ENCODE results near the gene NELL2. TPM values are rescaled to one million over a fixed set of nuclear protein-coding genes. Genes with fewer than 3 reads are reported as not detected.
A peak's percentile ranks its signal among the peaks of the same experiment; 100 is the strongest.

The NELL2 gene
- total and polyA plus RNA-seq, 4 donors: 103 to 241 (median 127) TPM

GRCh38 chr12:44654646-44655639 lies 221.2 kb downstream of the NELL2 start:
- no peak overlapping the region for H3K4me3 ChIP-seq (ENCODE audit: low read depth, low read length)

DNA sequence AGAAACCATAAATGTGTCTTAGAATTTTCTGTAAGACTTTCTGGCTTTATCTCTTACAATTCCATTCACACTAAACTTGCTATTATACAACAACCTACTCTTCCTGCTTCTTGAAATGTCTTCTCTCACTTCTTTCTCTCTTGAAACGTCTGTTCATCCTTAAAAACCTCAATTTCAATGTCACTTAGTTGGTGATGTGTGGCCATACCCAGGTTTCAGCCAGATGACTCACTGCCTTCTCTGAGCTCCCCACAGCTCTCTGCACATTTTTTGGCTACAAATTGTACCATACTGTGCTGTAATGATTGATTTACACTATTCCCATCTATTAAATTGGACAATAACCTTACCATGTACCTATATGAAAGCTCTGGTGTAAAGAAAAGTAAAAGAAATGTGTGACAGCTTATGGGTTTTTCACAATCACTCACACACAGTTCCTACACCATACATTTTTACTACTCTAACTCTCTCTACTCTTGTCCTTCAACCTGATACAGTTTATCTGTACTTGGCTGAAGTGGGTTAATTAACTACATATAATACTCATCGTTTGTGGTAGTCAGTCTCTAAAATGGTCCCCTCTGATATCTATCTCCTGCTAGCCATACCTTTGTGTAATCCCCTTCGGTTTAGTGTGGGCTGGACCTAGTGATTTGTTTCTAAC lies 222.1 kb downstream of the NELL2 start:
- H3K4me1 ChIP-seq (ENCODE audit: control insufficient read depth, insufficient read depth, low read length): no peaks in the 10 kb centered on the region
- no peaks in the 10 kb centered on the region for H3K27me3 ChIP-seq (ENCODE audit: control insufficient read depth, insufficient read depth, low read length)
- H3K4me3 ChIP-seq (ENCODE audit: low read depth, low read length): no peak overlapping the region
- peak in 1 of 6 donors; percentile 15 for DNase-seq (ENCODE audit: low read depth in 4 of 6, low spot score in 6 of 6)
- H3K9me3 ChIP-seq (ENCODE audit: control insufficient read depth, insufficient read depth, low read length): no peaks in the 10 kb centered on the region
- H3K36me3 ChIP-seq (ENCODE audit: control insufficient read depth, insufficient read depth, low read length): no peaks in the 10 kb centered on the region
- WGBS (ENCODE audit: insufficient coverage): 69% methylated on average over 2 of the region's 3 CpGs
- no peak overlapping the region for H3K27ac ChIP-seq (ENCODE audit: low read depth, low read length)

More at GRCh38 chr12:44654646-44655639, 221.2 kb downstream of the NELL2 start:
- Histone ChIP-seq H3K9me3 (ENCODE audit: control insufficient read depth, insufficient read depth, low read length) (no peaks in the 10 kb centered on the region), H3K4me1 (ENCODE audit: control insufficient read depth, insufficient read depth, low read length) (no peaks in the 10 kb centered on the region), H3K27me3 (ENCODE audit: control insufficient read depth, insufficient read depth, low read length) (no peaks in the 10 kb centered on the region), H3K27ac (ENCODE audit: low read depth, low read length) (no peak overlapping the region), H3K36me3 (ENCODE audit: control insufficient read depth, insufficient read depth, low read length) (no peaks in the 10 kb centered on the region)
- WGBS (ENCODE audit: insufficient coverage): 72% methylated on average over 6 of the region's 12 CpGs
- DNase-seq (ENCODE audit: low read depth in 4 of 6, low spot score in 6 of 6): peak in 2 of 6 donors; percentile 64 to 92

- no peaks in the 10 kb centered on the region for H3K9me3 ChIP-seq (ENCODE audit: control insufficient read depth, insufficient read depth, low read length)
- H3K27me3 ChIP-seq (ENCODE audit: control insufficient read depth, insufficient read depth, low read length): no peaks in the 10 kb centered on the region
- no peaks in the 10 kb centered on the region for H3K36me3 ChIP-seq (ENCODE audit: control insufficient read depth, insufficient read depth, low read length)
- no peak overlapping the region for H3K27ac ChIP-seq (ENCODE audit: low read depth, low read length)
- H3K4me1 ChIP-seq (ENCODE audit: control insufficient read depth, insufficient read depth, low read length): no peaks in the 10 kb centered on the region
- peak in 1 of 6 donors; percentile 39 for DNase-seq (ENCODE audit: low read depth in 4 of 6, low spot score in 6 of 6)
- 67% methylated on average over 1 of the region's 2 CpGs for WGBS (ENCODE audit: insufficient coverage)
- no peak overlapping the region for H3K4me3 ChIP-seq (ENCODE audit: low read depth, low read length)
Measured at GRCh38 chr12:44649693-44650092, 226.4 kb downstream of the NELL2 start.

- no peaks in the 10 kb centered on the region for H3K9me3 ChIP-seq (ENCODE audit: control insufficient read depth, insufficient read depth, low read length)
- no peaks in the 10 kb centered on the region for H3K36me3 ChIP-seq (ENCODE audit: control insufficient read depth, insufficient read depth, low read length)
- H3K27me3 ChIP-seq (ENCODE audit: control insufficient read depth, insufficient read depth, low read length): no peaks in the 10 kb centered on the region
- no peak overlapping the region for H3K27ac ChIP-seq (ENCODE audit: low read depth, low read length)
- WGBS (ENCODE audit: insufficient coverage): 80% methylated on average over 2 of the region's 5 CpGs
- DNase-seq (ENCODE audit: low read depth in 4 of 6, low spot score in 6 of 6): no peak
- no peak overlapping the region for H3K4me3 ChIP-seq (ENCODE audit: low read depth, low read length)
- no peaks in the 10 kb centered on the region for H3K4me1 ChIP-seq (ENCODE audit: control insufficient read depth, insufficient read depth, low read length)
Measured at GRCh38 chr12:44647917-44648690, 228.0 kb downstream of the NELL2 start.

- Histone ChIP-seq H3K9me3 (ENCODE audit: control insufficient read depth, insufficient read depth, low read length) (no peaks in the 10 kb centered on the region), H3K27ac (ENCODE audit: low read depth, low read length) (no peak overlapping the region), H3K4me1 (ENCODE audit: control insufficient read depth, insufficient read depth, low read length) (no peaks in the 10 kb centered on the region), H3K36me3 (ENCODE audit: control insufficient read depth, insufficient read depth, low read length) (no peaks in the 10 kb centered on the region), H3K4me3 (ENCODE audit: low read depth, low read length) (no peak overlapping the region), H3K27me3 (ENCODE audit: control insufficient read depth, insufficient read depth, low read length) (no peaks in the 10 kb centered on the region)
- whole genome bisulfite sequencing (ENCODE audit: insufficient coverage): no CpG with 5 or more reads among the region's 2 CpGs
- peak in 2 of 6 donors; percentile 68 to 71 for DNase-seq (ENCODE audit: low read depth in 4 of 6, low spot score in 6 of 6)
Measured at GRCh38 chr12:44640427-44641190, 235.5 kb downstream of the NELL2 start.

DNA sequence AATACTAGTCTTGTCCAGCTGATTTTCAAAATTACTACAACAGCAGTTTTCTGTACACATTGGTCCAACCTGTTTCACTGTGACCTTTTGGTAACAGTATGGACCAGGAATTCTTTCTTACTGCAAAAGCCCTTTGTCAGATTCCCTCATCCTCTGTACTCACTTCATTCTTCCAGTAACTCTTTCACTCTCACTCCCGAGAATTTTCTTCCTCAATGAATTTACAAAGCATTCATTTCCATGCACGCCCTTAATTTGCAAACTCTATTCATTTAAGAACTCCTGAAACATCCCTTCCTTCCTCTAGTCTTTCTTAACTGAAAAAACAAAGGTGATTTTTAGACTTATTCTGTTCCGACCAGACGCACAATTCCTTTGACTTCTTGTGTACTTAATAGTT lies 238.2 kb downstream of the NELL2 start:
- Histone ChIP-seq H3K4me3 (ENCODE audit: low read depth, low read length) (no peak overlapping the region), H3K36me3 (ENCODE audit: control insufficient read depth, insufficient read depth, low read length) (no peaks in the 10 kb centered on the region), H3K4me1 (ENCODE audit: control insufficient read depth, insufficient read depth, low read length) (no peaks in the 10 kb centered on the region), H3K27ac (ENCODE audit: low read depth, low read length) (no peak overlapping the region), H3K27me3 (ENCODE audit: control insufficient read depth, insufficient read depth, low read length) (no peaks in the 10 kb centered on the region), H3K9me3 (ENCODE audit: control insufficient read depth, insufficient read depth, low read length) (no peaks in the 10 kb centered on the region)
- no peak for DNase-seq (ENCODE audit: low read depth in 4 of 6, low spot score in 6 of 6)
- 59% methylated on average over 2 of the region's 4 CpGs for WGBS (ENCODE audit: insufficient coverage)

DNA sequence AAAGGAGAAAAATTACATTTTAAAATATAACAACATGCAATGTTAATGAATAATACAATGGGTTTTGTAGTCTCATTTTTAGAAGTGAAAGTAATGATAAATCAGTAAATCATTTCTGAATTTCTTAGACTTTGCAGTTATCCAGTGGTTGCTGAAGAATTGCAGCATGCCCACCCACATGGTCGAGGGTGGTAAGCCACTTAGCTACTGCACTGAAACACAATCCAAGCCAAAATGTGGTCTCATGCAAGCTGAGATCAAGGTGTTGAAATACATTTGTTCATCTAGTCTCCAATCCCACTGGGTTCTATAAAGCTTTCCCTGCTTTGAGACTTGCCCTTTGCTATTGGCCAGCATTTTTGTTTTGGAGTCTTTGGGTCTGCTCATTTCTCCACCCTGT lies 247.9 kb downstream of the NELL2 start:
- WGBS (ENCODE audit: insufficient coverage): no CpG with 5 or more reads among the region's 1 CpG
- H3K36me3 ChIP-seq (ENCODE audit: control insufficient read depth, insufficient read depth, low read length): no peaks in the 10 kb centered on the region
- no peak for DNase-seq (ENCODE audit: low read depth in 4 of 6, low spot score in 6 of 6)
- H3K4me1 ChIP-seq (ENCODE audit: control insufficient read depth, insufficient read depth, low read length): no peaks in the 10 kb centered on the region
- H3K4me3 ChIP-seq (ENCODE audit: low read depth, low read length): no peak overlapping the region
- H3K27ac ChIP-seq (ENCODE audit: low read depth, low read length): no peak overlapping the region
- no peaks in the 10 kb centered on the region for H3K9me3 ChIP-seq (ENCODE audit: control insufficient read depth, insufficient read depth, low read length)
- no peaks in the 10 kb centered on the region for H3K27me3 ChIP-seq (ENCODE audit: control insufficient read depth, insufficient read depth, low read length)

- no peak overlapping the region for H3K27ac ChIP-seq (ENCODE audit: low read depth, low read length)
- no peaks in the 10 kb centered on the region for H3K4me1 ChIP-seq (ENCODE audit: control insufficient read depth, insufficient read depth, low read length)
- H3K9me3 ChIP-seq (ENCODE audit: control insufficient read depth, insufficient read depth, low read length): no peaks in the 10 kb centered on the region
- H3K4me3 ChIP-seq (ENCODE audit: low read depth, low read length): no peak overlapping the region
- H3K36me3 ChIP-seq (ENCODE audit: control insufficient read depth, insufficient read depth, low read length): no peaks in the 10 kb centered on the region
- DNase-seq (ENCODE audit: low read depth in 4 of 6, low spot score in 6 of 6): peak in 1 of 6 donors; percentile 51
- H3K27me3 ChIP-seq (ENCODE audit: control insufficient read depth, insufficient read depth, low read length): no peaks in the 10 kb centered on the region
- WGBS (ENCODE audit: insufficient coverage): no CpG with 5 or more reads among the region's 5 CpGs
Measured at GRCh38 chr12:44627387-44628166, 248.5 kb downstream of the NELL2 start.
